Measurements from ENCODE around the gene PNPLA7.
"Not testable (repeated sequence)": the region's sequence is repeated elsewhere in the genome, so short reads cannot be mapped to it uniquely, and the experiment has no call there.

The PNPLA7 gene

DNA sequence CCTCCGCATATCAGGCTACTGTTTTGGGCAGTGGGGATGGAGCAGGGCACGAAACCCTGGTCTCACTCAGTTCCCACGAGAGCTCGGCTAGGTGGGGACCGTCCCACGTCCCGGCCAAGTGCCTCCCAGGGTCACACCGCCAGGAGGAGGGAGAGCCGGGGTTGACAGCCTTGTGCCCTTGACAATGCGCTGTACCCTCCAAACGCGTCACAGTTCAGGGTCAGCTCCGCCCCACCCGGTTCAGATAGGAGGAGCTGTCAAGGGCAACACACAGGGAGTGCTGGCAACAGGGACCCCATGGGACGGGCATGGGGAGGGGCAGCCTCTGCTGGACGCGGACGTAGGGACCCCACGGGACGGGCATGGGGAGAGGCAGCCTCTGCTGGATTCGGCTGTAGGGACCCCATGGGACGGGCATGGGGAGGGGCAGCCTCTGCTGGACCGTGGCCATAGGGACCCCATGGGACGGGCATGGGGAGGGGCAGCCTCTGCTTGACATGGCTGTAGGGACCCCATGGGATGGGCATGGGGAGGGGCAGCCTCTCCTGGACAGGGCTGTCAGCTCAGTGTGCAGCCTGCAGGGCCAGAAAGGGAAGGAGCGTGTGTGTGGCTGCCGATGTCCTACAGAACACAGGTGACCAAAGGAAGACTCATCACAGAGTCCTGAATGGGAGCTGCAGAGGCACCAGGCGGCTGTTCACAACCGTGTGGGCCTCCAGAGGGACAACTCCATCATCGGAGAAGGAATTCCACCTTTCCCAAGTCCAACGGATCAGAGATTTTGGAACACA is 29.4 kb downstream of the PNPLA7 start:
- H3K36me3 ChIP-seq (ENCODE audit: control insufficient read depth, insufficient read depth, low read length): no peaks in the 10 kb centered on the region
- no peak for DNase-seq
- no peaks in the 10 kb centered on the region for H3K79me1 ChIP-seq (ENCODE audit: low read length)
- H3K23ac ChIP-seq (ENCODE audit: low read length): no peak overlapping the region
- no peak overlapping the region for H2BK5ac ChIP-seq (ENCODE audit: low read length)
- no peak overlapping the region for H3K9ac ChIP-seq (ENCODE audit: low read length)
- no peak overlapping the region for H2AK5ac ChIP-seq (ENCODE audit: low read length)
- no peak overlapping the region for H3K4ac ChIP-seq (ENCODE audit: low read depth, low read length)
- no peak overlapping the region for H3K18ac ChIP-seq (ENCODE audit: low read length)
- H3K4me1 ChIP-seq (ENCODE audit: control insufficient read depth, low read depth, low read length): no peaks in the 10 kb centered on the region
- H2BK120ac ChIP-seq (ENCODE audit: low read depth, low read length): no peak overlapping the region
- H3K4me2 ChIP-seq (ENCODE audit: low read length): no peak overlapping the region
- no peak overlapping the region for H3K56ac ChIP-seq (ENCODE audit: low read length)
- H3K27me3 ChIP-seq (ENCODE audit: insufficient read depth, low read length, poor library complexity): no peaks in the 10 kb centered on the region
- H4K8ac ChIP-seq (ENCODE audit: low read depth, low read length): no peak overlapping the region
- H3K27ac ChIP-seq (ENCODE audit: low read depth, low read length): no peak overlapping the region
- H3K79me2 ChIP-seq (ENCODE audit: control insufficient read depth, insufficient read depth, low read length): no peaks in the 10 kb centered on the region
- no CpG with 5 or more reads among the region's 30 CpGs for WGBS (ENCODE audit: extremely low coverage, insufficient coverage, low lambda C conversion rate)
- no peak overlapping the region for H2BK15ac ChIP-seq (replicated peaks; ENCODE audit: low read depth)
- H3K4me3 ChIP-seq (ENCODE audit: low read length): no peak overlapping the region
- H4K5ac ChIP-seq (ENCODE audit: low read length): no peak overlapping the region

DNA sequence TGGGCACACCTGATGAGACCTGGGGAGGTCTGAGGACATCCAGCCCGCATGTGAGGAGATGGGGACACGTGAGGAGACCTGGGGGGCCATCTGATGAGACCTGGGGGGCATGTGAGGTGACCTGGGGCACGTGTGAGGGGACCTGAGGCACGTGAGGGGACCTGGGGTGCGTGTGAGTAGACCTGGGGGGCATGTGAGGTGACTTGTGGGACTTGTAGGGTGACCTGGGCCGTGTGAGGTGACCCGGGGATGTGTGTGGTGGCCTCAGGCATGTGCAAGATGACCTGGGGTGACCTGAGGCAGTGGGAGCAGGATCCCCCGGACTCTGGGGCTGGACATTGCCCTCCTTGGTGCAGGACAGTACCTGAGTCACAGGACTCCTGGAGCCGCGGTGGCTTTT is 30.6 kb downstream of the PNPLA7 start:
- Histone ChIP-seq H3K27me3 (ENCODE audit: insufficient read depth, low read length, poor library complexity) (no peaks in the 10 kb centered on the region), H3K79me2 (ENCODE audit: control insufficient read depth, insufficient read depth, low read length) (no peaks in the 10 kb centered on the region), H3K23ac (ENCODE audit: low read length) (no peak overlapping the region), H2BK15ac (replicated peaks; ENCODE audit: low read depth) (no peak overlapping the region), H3K4ac (ENCODE audit: low read depth, low read length) (no peak overlapping the region), H3K56ac (ENCODE audit: low read length) (no peak overlapping the region), H3K18ac (ENCODE audit: low read length) (no peak overlapping the region), H3K9ac (ENCODE audit: low read length) (no peak overlapping the region), H3K36me3 (ENCODE audit: control insufficient read depth, insufficient read depth, low read length) (no peaks in the 10 kb centered on the region), H3K4me2 (ENCODE audit: low read length) (no peak overlapping the region), H3K4me3 (ENCODE audit: low read length) (no peak overlapping the region), H2BK5ac (ENCODE audit: low read length) (no peak overlapping the region), H4K5ac (ENCODE audit: low read length) (no peak overlapping the region), H2AK5ac (ENCODE audit: low read length) (no peak overlapping the region), H2BK120ac (ENCODE audit: low read depth, low read length) (no peak overlapping the region), H4K8ac (ENCODE audit: low read depth, low read length) (no peak overlapping the region), H3K27ac (ENCODE audit: low read depth, low read length) (no peak overlapping the region), H3K4me1 (ENCODE audit: control insufficient read depth, low read depth, low read length) (no peaks in the 10 kb centered on the region), H3K79me1 (ENCODE audit: low read length) (no peaks in the 10 kb centered on the region)
- no CpG with 5 or more reads among the region's 10 CpGs for WGBS (ENCODE audit: extremely low coverage, insufficient coverage, low lambda C conversion rate)
- DNase-seq: no peak

DNA sequence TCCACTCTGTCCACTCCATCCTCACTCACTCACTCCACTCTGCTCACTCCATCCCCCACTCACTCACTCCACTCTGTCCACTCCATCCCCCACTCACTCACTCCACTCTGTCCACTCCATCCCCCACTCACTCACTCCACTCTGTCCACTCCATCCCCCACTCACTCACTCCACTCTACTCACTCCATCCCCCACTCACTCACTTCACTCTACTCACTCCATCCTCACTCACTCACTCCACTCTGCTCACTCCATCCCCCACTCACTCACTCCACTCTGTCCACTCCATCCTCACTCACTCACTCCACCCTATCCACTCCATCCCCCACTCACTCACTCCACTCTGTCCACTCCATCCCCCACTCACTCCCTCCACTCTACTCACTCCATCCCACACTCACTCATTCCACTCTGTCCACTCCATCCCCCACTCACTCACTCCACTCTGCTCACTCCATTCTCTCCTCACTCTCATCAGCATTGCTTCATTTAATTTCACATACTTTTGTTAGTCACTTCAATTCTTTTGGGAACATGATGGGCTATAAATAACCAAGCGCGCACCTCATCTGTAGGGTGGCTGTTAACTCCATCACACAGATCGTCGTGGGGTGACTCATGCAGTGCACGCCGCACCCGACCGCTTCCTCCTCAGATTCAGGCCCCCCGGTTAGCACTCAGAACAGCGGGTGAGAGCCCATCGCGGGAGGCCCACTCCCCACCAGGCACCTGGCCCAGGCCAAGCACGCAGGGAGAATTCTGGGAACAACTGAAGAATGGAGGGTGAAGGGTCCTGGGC is 31.3 kb downstream of the PNPLA7 start:
- not testable (repeated sequence) for H2BK15ac ChIP-seq (replicated peaks; ENCODE audit: low read depth); H3K27ac ChIP-seq (ENCODE audit: low read depth, low read length); H2BK120ac ChIP-seq (ENCODE audit: low read depth, low read length); H3K4me1 ChIP-seq (ENCODE audit: control insufficient read depth, low read depth, low read length); H2BK5ac ChIP-seq (ENCODE audit: low read length); H3K4me3 ChIP-seq (ENCODE audit: low read length); H3K23ac ChIP-seq (ENCODE audit: low read length); DNase-seq; H3K4me2 ChIP-seq (ENCODE audit: low read length); H3K36me3 ChIP-seq (ENCODE audit: control insufficient read depth, insufficient read depth, low read length); H2AK5ac ChIP-seq (ENCODE audit: low read length); H3K56ac ChIP-seq (ENCODE audit: low read length); H3K9ac ChIP-seq (ENCODE audit: low read length); H3K18ac ChIP-seq (ENCODE audit: low read length); H3K4ac ChIP-seq (ENCODE audit: low read depth, low read length); H3K79me2 ChIP-seq (ENCODE audit: control insufficient read depth, insufficient read depth, low read length); H4K5ac ChIP-seq (ENCODE audit: low read length); H3K27me3 ChIP-seq (ENCODE audit: insufficient read depth, low read length, poor library complexity); H3K79me1 ChIP-seq (ENCODE audit: low read length); H4K8ac ChIP-seq (ENCODE audit: low read depth, low read length)
- WGBS (ENCODE audit: extremely low coverage, insufficient coverage, low lambda C conversion rate): no CpG with 5 or more reads among the region's 13 CpGs

DNA sequence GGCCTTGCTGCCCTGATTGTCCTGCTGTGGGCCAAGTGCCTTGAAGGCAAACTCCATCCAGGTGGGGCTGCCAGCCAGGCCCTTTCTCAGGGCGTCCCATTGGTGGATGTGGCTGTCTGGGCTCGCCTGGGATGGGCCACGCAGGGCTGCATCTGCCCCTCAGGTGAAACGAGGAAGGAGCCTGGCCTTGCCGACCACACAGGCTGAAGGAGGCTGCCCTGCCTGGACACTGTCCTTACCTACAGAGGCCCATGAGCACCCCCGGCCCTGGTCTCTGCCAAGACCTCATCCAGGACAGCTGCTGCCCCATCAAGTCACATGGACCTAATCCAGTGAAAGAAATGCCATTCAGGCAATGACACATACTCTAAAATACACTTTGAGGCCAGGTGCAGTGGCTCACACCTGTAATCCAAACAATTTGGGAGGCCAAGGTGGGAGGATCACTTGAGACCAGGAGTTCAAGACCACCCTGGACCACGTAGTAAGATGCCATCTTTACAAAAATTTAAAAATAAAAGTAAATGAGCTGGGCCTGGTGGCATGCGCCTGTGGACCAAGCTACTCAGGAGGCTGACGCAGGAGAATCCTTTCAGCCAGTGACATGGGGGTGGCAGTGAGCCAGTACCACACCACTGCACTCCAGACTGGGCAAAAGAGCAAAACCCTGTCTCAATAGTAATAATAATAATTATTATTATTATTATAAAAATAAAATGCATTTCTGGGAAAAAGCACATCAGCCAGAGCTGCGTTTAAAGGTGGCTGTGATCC is 33.9 kb downstream of the PNPLA7 start:
- Histone ChIP-seq H2BK120ac (ENCODE audit: low read depth, low read length) (no peak overlapping the region), H3K79me2 (ENCODE audit: control insufficient read depth, insufficient read depth, low read length) (no peaks in the 10 kb centered on the region), H3K27me3 (ENCODE audit: insufficient read depth, low read length, poor library complexity) (no peaks in the 10 kb centered on the region), H3K4me3 (ENCODE audit: low read length) (no peak overlapping the region), H3K4me1 (ENCODE audit: control insufficient read depth, low read depth, low read length) (no peaks in the 10 kb centered on the region), H3K79me1 (ENCODE audit: low read length) (no peaks in the 10 kb centered on the region), H3K36me3 (ENCODE audit: control insufficient read depth, insufficient read depth, low read length) (no peaks in the 10 kb centered on the region), H3K56ac (ENCODE audit: low read length) (no peak overlapping the region), H4K8ac (ENCODE audit: low read depth, low read length) (no peak overlapping the region), H3K27ac (ENCODE audit: low read depth, low read length) (no peak overlapping the region), H3K9ac (ENCODE audit: low read length) (no peak overlapping the region), H2BK15ac (replicated peaks; ENCODE audit: low read depth) (no peak overlapping the region), H2AK5ac (ENCODE audit: low read length) (no peak overlapping the region), H2BK5ac (ENCODE audit: low read length) (no peak overlapping the region), H4K5ac (ENCODE audit: low read length) (no peak overlapping the region), H3K18ac (ENCODE audit: low read length) (no peak overlapping the region), H3K4ac (ENCODE audit: low read depth, low read length) (no peak overlapping the region), H3K4me2 (ENCODE audit: low read length) (no peak overlapping the region), H3K23ac (ENCODE audit: low read length) (no peak overlapping the region)
- DNase-seq: no peak
- WGBS (ENCODE audit: extremely low coverage, insufficient coverage, low lambda C conversion rate): no CpG with 5 or more reads among the region's 10 CpGs

DNA sequence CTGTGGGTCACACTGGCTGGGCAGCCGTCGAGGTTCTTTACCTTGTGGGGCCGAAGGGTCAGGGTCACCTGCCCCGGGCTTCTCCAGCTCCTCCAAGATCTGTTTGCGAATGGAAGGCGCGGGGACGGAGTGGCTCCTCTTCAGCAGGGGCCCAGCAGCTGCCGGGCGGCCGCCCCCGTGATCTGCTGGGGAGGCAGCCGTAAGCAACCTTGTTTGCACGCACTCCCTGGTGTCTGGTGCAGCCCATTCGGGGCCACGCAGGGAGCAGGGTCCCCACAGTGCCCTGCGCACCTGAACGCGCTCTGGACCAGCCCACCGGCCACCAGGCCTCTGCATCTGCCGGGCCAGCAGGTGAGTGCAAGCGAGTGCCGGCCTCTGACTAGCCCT is 34.9 kb downstream of the PNPLA7 start:
- no peaks in the 10 kb centered on the region for H3K4me1 ChIP-seq (ENCODE audit: control insufficient read depth, low read depth, low read length)
- H2BK120ac ChIP-seq (ENCODE audit: low read depth, low read length): no peak overlapping the region
- no peak overlapping the region for H2BK15ac ChIP-seq (replicated peaks; ENCODE audit: low read depth)
- H3K4me3 ChIP-seq (ENCODE audit: low read length): no peak overlapping the region
- H3K4ac ChIP-seq (ENCODE audit: low read depth, low read length): no peak overlapping the region
- H3K79me2 ChIP-seq (ENCODE audit: control insufficient read depth, insufficient read depth, low read length): no peaks in the 10 kb centered on the region
- no peak overlapping the region for H3K23ac ChIP-seq (ENCODE audit: low read length)
- no peak overlapping the region for H2AK5ac ChIP-seq (ENCODE audit: low read length)
- no peak overlapping the region for H4K8ac ChIP-seq (ENCODE audit: low read depth, low read length)
- H3K36me3 ChIP-seq (ENCODE audit: control insufficient read depth, insufficient read depth, low read length): no peaks in the 10 kb centered on the region
- H3K27me3 ChIP-seq (ENCODE audit: insufficient read depth, low read length, poor library complexity): no peaks in the 10 kb centered on the region
- H3K18ac ChIP-seq (ENCODE audit: low read length): no peak overlapping the region
- H3K56ac ChIP-seq (ENCODE audit: low read length): no peak overlapping the region
- H3K79me1 ChIP-seq (ENCODE audit: low read length): no peaks in the 10 kb centered on the region
- H3K4me2 ChIP-seq (ENCODE audit: low read length): no peak overlapping the region
- no peak overlapping the region for H3K27ac ChIP-seq (ENCODE audit: low read depth, low read length)
- H4K5ac ChIP-seq (ENCODE audit: low read length): no peak overlapping the region
- H2BK5ac ChIP-seq (ENCODE audit: low read length): no peak overlapping the region
- H3K9ac ChIP-seq (ENCODE audit: low read length): no peak overlapping the region
- DNase-seq: no peak
- WGBS (ENCODE audit: extremely low coverage, insufficient coverage, low lambda C conversion rate): no CpG with 5 or more reads among the region's 23 CpGs
